Measurements from ENCODE around the gene FOXN3. TPM values are rescaled to one million over a fixed set of nuclear protein-coding genes. Genes with fewer than 3 reads are reported as not detected.

Gene FOXN3
- total RNA-seq, 4 donors from 2014 or later: 27.4 to 91.4 (median 39.2) TPM

DNA sequence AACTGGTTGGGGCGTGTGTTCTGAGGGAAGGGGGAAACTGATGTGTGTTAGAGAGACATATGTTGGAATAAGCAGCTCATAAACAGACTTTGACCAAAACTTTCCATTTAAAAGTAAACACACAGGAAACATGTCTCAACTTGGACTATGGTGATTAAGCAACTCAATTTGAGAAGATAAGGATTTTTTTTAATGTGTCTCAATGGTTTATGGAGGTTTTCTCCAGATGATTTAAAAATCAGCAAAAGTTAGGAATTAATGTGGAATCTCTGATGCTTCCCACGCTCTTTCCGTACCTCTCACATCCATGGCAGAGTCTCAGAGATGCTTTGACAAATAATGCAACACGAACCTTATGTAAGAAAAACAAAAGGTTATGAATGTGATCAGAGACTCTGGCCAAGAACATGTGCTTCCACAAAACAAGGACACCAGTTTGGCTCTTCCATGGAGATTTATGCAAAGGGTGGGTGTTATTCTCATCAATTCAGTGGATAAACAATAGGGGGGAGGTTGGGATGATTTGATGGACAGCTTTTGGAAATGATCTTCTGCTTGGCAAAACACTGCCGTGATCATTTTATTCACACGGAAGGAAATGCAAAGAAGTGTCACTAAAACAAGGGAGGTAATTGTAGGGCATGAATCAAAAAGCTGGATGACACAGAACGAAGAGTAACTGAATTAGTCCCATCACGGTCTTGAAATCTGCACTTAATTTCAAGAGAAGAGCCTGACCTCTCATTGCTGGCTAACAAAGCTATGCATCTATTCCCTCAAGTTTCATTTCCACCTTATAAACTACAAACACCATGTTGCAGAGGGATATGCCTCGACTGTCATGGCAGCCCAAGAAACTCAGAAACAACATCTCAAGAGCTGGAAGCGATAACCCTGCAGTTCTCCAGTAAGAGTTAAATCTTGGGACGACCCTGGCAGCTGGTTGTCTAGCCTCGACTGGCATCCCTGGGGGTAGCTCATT, 76.5 kb downstream of the FOXN3 start:
- Histone ChIP-seq H3K36me3 (peaks cover 0 to 9% (median 0%) of the 10 kb centered on the region in 3 donors), H3K27ac (peak overlapping the region; percentile 74 to 79 (median 76)), H3K4me3 (no peak overlapping the region), H3K9me3 (no peaks in the 10 kb centered on the region), H3K27me3 (no peaks in the 10 kb centered on the region), H3K4me1 (peaks cover 31 to 86% (median 48%) of the 10 kb centered on the region in 3 donors)
- intact Hi-C loops (cut with DNase I): no loop called here
- TF ChIP-seq CTCF (IDR thresholded peaks at IDR 0.05): no peak
- TF ChIP-seq POLR2A (IDR thresholded peaks at IDR 0.05): no peak
- DNase-seq: no peak
- 59 to 62% methylated on average over 12 of the region's 12 CpGs for WGBS, 2 donors

DNA sequence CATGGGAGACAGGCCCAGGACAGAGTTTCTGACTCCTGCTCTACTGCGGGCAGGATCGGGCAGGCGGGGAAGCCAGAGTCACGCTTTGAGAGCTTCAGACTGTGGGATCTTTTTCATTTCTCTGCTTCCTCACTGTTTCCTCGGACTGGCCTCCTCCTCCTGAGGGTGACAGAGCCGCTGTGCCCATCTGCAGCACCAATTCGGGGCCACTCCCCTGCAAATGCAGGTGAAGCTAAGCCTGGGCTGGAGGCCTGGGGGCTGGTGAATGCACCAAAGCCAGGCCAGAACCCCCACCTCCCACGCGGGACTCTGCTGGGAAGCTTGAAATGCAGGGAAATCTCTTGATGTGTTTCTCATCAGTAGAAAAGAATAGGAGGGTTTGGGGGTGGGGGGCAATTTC, 77.5 kb downstream of the FOXN3 start:
- Histone ChIP-seq H3K4me3 (no peak overlapping the region), H3K27ac (peak overlapping the region; percentile 74 to 79 (median 76)), H3K9me3 (no peaks in the 10 kb centered on the region), H3K27me3 (no peaks in the 10 kb centered on the region), H3K36me3 (peaks cover 0 to 10% (median 0%) of the 10 kb centered on the region in 3 donors), H3K4me1 (peaks cover 31 to 77% (median 46%) of the 10 kb centered on the region in 3 donors)
- WGBS, 2 donors: 27 to 57% methylated on average over 3 to 4 of the region's 9 CpGs
- intact Hi-C loops (cut with DNase I): no loop called here
- TF ChIP-seq CTCF (IDR thresholded peaks at IDR 0.05) (no peak), POLR2A (IDR thresholded peaks at IDR 0.05) (no peak)
- DNase-seq: no peak

DNA sequence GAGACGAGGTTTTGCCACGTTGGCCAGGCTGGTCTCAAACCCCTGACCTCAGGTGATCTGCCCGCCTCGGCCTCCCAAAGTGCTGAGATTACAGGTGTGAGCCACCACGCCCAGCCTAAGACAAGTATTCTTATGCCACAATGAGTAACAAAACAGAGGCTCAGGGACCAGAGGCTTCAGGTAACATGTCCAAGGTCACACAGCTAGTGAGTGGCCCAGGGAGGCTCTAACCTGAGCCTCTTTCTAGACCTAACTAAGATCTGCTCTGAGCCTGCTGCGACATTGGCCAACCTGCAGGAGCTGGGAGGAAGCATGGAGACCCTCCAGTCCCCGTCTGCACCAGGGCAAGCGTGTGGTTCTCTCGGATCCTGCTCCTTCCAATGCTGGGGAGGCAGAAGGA, 77.9 kb downstream of the FOXN3 start:
- WGBS, 2 donors: 58 to 63% methylated on average over 4 to 8 of the region's 9 CpGs
- TF ChIP-seq CTCF (IDR thresholded peaks at IDR 0.05): no peak
- TF ChIP-seq POLR2A (IDR thresholded peaks at IDR 0.05): no peak
- Histone ChIP-seq H3K27me3 (no peaks in the 10 kb centered on the region), H3K9me3 (no peaks in the 10 kb centered on the region), H3K4me1 (peaks cover 31 to 73% (median 44%) of the 10 kb centered on the region in 3 donors), H3K27ac (peak overlapping the region; percentile 74 to 79 (median 76)), H3K36me3 (peaks cover 0 to 14% (median 0%) of the 10 kb centered on the region in 3 donors), H3K4me3 (no peak overlapping the region)
- no peak for DNase-seq
- intact Hi-C loops (cut with DNase I): no loop called here

DNA sequence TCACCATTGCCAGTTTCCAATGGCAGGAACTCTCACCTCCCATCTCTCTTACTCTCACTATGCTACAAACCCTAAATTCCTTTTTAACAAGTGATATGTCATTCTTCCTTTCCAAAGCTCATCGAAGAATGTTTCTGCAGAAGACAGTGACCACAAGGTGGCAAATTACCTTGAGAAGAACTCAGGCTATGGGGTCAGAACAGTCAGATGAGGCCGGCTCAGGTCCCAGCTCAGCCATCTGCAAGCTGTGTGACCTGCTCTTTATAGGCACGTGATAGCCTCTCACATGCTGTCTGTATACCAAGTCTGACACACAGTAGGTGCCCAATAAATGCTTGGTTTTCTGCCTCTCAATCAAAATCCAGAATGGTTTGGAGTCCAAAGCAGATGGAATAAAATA, 80.7 kb downstream of the FOXN3 start:
- 67 to 95% methylated on average over 2 to 3 of the region's 3 CpGs for WGBS, 2 donors
- DNase-seq: no peak
- H3K36me3 ChIP-seq: peaks cover 0 to 23% (median 0%) of the 10 kb centered on the region in 3 donors
- TF ChIP-seq CTCF (IDR thresholded peaks at IDR 0.05) (peak in 3 of 6 experiments; percentile 6 to 17 (median 9)), POLR2A (IDR thresholded peaks at IDR 0.05) (no peak)
- no peak overlapping the region for H3K27ac ChIP-seq
- intact Hi-C loops (cut with DNase I): no loop called here
- no peak overlapping the region for H3K4me3 ChIP-seq
- H3K9me3 ChIP-seq: no peaks in the 10 kb centered on the region
- peaks cover 31 to 50% (median 38%) of the 10 kb centered on the region in 3 donors for H3K4me1 ChIP-seq
- H3K27me3 ChIP-seq: no peaks in the 10 kb centered on the region

DNA sequence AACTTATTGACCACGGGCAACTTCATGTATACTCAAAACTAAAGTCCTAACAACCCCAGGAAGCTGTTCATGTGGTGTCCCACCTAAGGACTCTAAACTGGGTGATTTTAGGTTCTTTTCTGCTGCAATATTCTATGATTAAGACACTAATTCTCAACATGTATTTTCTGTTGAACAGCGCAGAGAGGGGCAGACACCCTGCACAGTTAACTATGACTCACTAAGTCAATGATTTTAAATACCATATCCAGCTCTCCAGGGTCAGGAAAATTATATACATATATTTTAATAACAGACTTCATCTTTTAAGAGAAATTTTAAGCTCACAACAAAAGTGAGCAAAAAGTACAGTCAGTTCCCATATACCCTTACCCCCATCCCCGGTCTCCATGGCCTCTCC, 85.0 kb downstream of the FOXN3 start:
- Histone ChIP-seq H3K4me1 (peaks cover 3 to 32% (median 19%) of the 10 kb centered on the region in 3 donors), H3K36me3 (peaks cover 0 to 37% (median 0%) of the 10 kb centered on the region in 3 donors), H3K4me3 (no peak overlapping the region), H3K9me3 (no peaks in the 10 kb centered on the region), H3K27ac (no peak overlapping the region), H3K27me3 (no peaks in the 10 kb centered on the region)
- 71 to 97% methylated on average over 3 of the region's 3 CpGs for WGBS, 2 donors
- intact Hi-C loops (cut with DNase I): no loop called here
- TF ChIP-seq POLR2A (IDR thresholded peaks at IDR 0.05) (no peak), CTCF (IDR thresholded peaks at IDR 0.05) (no peak)
- no peak for DNase-seq
